ENCODE measurements around the gene FGG.
"Not testable (repeated sequence)": the region's sequence is repeated elsewhere in the genome, so short reads cannot be mapped to it uniquely, and the experiment has no call there.

Gene FGG

GRCh38 chr4:154597798-154598774 is 14.4 kb downstream of the FGG start:
- no peak for DNase-seq
- no peaks in the 10 kb centered on the region for H3K9me3 ChIP-seq
- H3K27ac ChIP-seq: no peak overlapping the region
- no peak for TF ChIP-seq CTCF (IDR thresholded peaks at IDR 0.05)
- H3K4me1 ChIP-seq: no peaks in the 10 kb centered on the region
- no peaks in the 10 kb centered on the region for H3K36me3 ChIP-seq
- H3K4me3 ChIP-seq: no peak overlapping the region
- intact Hi-C loops (cut with DNase I; ENCODE audit: low total_unique reads): no loop called here
- no peaks in the 10 kb centered on the region for H3K27me3 ChIP-seq

- H3K4me1 ChIP-seq; H3K4me3 ChIP-seq; intact Hi-C loops (cut with DNase I; ENCODE audit: low total_unique reads); H3K27me3 ChIP-seq; H3K27ac ChIP-seq; H3K36me3 ChIP-seq; DNase-seq; H3K9me3 ChIP-seq: not testable (repeated sequence)
Measured at GRCh38 chr4:154597281-154597680, 15.2 kb downstream of the FGG start.

- no peak for TF ChIP-seq CTCF (IDR thresholded peaks at IDR 0.05)
- intact Hi-C loops (cut with DNase I; ENCODE audit: low total_unique reads): no loop called here
- no peak overlapping the region for H3K4me3 ChIP-seq
- H3K27me3 ChIP-seq: peaks cover 0 to under 1% of the 10 kb centered on the region in 2 donors
- H3K4me1 ChIP-seq: no peaks in the 10 kb centered on the region
- DNase-seq: no peak
- H3K9me3 ChIP-seq: no peaks in the 10 kb centered on the region
- H3K27ac ChIP-seq: no peak overlapping the region
- no peaks in the 10 kb centered on the region for H3K36me3 ChIP-seq
Measured at GRCh38 chr4:154595807-154596206, 16.6 kb downstream of the FGG start.

- H3K9me3 ChIP-seq; H3K36me3 ChIP-seq; H3K4me3 ChIP-seq; H3K27me3 ChIP-seq; DNase-seq; H3K4me1 ChIP-seq; intact Hi-C loops (cut with DNase I; ENCODE audit: low total_unique reads); H3K27ac ChIP-seq: not testable (repeated sequence)
Measured at GRCh38 chr4:154594343-154594742, 18.1 kb downstream of the FGG start.

GRCh38 chr4:154593868-154594267 is 18.6 kb downstream of the FGG start:
- DNase-seq: no peak
- intact Hi-C loops (cut with DNase I; ENCODE audit: low total_unique reads): no loop called here

GRCh38 chr4:154591890-154592289 is 20.6 kb downstream of the FGG start:
- peaks cover 0 to 7% of the 10 kb centered on the region in 2 donors for H3K27me3 ChIP-seq
- H3K4me1 ChIP-seq: no peaks in the 10 kb centered on the region
- DNase-seq: no peak
- TF ChIP-seq CTCF (IDR thresholded peaks at IDR 0.05): no peak
- intact Hi-C loops (cut with DNase I; ENCODE audit: low total_unique reads): no loop called here
- H3K36me3 ChIP-seq: no peaks in the 10 kb centered on the region
- no peak overlapping the region for H3K4me3 ChIP-seq
- no peak overlapping the region for H3K27ac ChIP-seq
- H3K9me3 ChIP-seq: no peaks in the 10 kb centered on the region

More at GRCh38 chr4:154593868-154594267, 18.6 kb downstream of the FGG start:
- Histone ChIP-seq H3K4me3 (no peak overlapping the region), H3K27me3 (peaks cover 0 to 7% of the 10 kb centered on the region in 2 donors), H3K27ac (no peak overlapping the region), H3K36me3 (no peaks in the 10 kb centered on the region), H3K4me1 (no peaks in the 10 kb centered on the region), H3K9me3 (no peaks in the 10 kb centered on the region)
- TF ChIP-seq CTCF (IDR thresholded peaks at IDR 0.05): no peak

All from tibial artery (tissue), 4 donors.